Spleen (tissue), 11 donors: ENCODE measurements around the gene DNPH1. TPM values are rescaled to one million over a fixed set of nuclear protein-coding genes. Genes with fewer than 3 reads are reported as not detected.

Experiments
- DNase-seq: peaks from one replicate; pipeline ENCODE4 v3.0.0-alpha.2; 2020
- H3K27ac ChIP-seq, 8 donors: fragments of 200-600 bp; sonication (generic) in 7 of 8; 1 replicate in 4 of 8; 2 replicates in 4 of 8; pipeline versions ENCODE4 v1.5.0 to v1.8.0; 2016 to 2021; ENCODE audit warnings: inconsistent platforms in 4 of 8, mild to moderate bottlenecking in 4 of 8, moderate library complexity in 1 of 8
- H3K27me3 ChIP-seq, 7 donors: fragments of 200-600 bp; sonication (generic) in 6 of 7; replicated peaks in 1 of 7; 1 replicate in 4 of 7; 2 replicates in 3 of 7; pipeline versions ENCODE4 v1.5.0 to v1.8.0; 2016 to 2021; ENCODE audit warnings: inconsistent platforms in 3 of 7, mild to moderate bottlenecking in 1 of 7
- H3K36me3 ChIP-seq, 6 donors: fragments of 200-600 bp; sonication (generic) in 5 of 6; 1 replicate in 4 of 6; 2 replicates in 2 of 6; pipeline versions ENCODE4 v1.5.0 to v1.8.0; 2016 to 2021; ENCODE audit warnings: inconsistent platforms in 2 of 6
- H3K4me1 ChIP-seq, 6 donors: fragments of 200-600 bp; sonication (generic) in 5 of 6; 1 replicate in 3 of 6; 2 replicates in 3 of 6; pipeline versions ENCODE4 v1.5.0 to v1.8.0; 2016 to 2021; ENCODE audit warnings: inconsistent platforms in 3 of 6
- H3K4me3 ChIP-seq, 8 donors: fragments of 200-600 bp; sonication (generic) in 7 of 8; 1 replicate in 4 of 8; 2 replicates in 4 of 8; pipeline versions ENCODE4 v1.5.0 to v1.8.0; 2016 to 2021; ENCODE audit warnings: inconsistent platforms in 4 of 8, mild to moderate bottlenecking in 4 of 8, moderate library complexity in 2 of 8
- H3K9me3 ChIP-seq, 8 donors: fragments of 200-600 bp; sonication (generic) in 7 of 8; 1 replicate in 4 of 8; 2 replicates in 4 of 8; pipeline versions ENCODE4 v1.5.0 to v1.8.0; 2016 to 2021; ENCODE audit warnings: inconsistent platforms in 4 of 8
- CTCF ChIP-seq, 11 experiments: fragments of 200-600 bp in 7 of 11; fragments of 450-650 bp in 4 of 11; sonication (generic) in 4 of 11; IDR thresholded peaks in 8 of 11; conservative IDR thresholded peaks in 3 of 11; 1 replicate in 7 of 11; 2 replicates in 4 of 11; pipeline versions ENCODE4 v1.4.0 to v1.8.0; 2016 to 2021; ENCODE audit warnings: antibody characterized with exemption in 11 of 11, inconsistent platforms in 4 of 11, mild to moderate bottlenecking in 1 of 11
- POLR2A ChIP-seq, 3 donors: fragments of 450-650 bp; IDR thresholded peaks; one replicate each; pipeline ENCODE4 v1.5.1; 2017; ENCODE audit warnings: antibody characterized with exemption in 3 of 3, mild to moderate bottlenecking in 1 of 3
- POLR2AphosphoS5 ChIP-seq, 3 donors: sonication (generic); formaldehyde crosslinking; IDR thresholded peaks; one replicate each; pipeline ENCODE4 v1.5.1; 2017; ENCODE audit warnings: antibody characterized with exemption in 3 of 3
- WGBS, 5 donors: extraction: QIAGEN DNeasy Blood & Tissue Kit in 3 of 5; methylation state at CpG; one replicate each; pipeline versions ENCODE4 v1.1.5 to v1.1.7; 2013 to 2018; 5-methylcytosine and 5-hydroxymethylcytosine counted together
- intact Hi-C: fragments of 100-400 bp; cut with DNase I; formaldehyde crosslinking; loops from one replicate; pipeline ENCODE4 v1.15.0; 2023; ENCODE audit warnings: low total_unique reads
- polyA plus RNA-seq, 3 donors: library from polyadenylated mRNA; stranded (reverse); fragments of 200-250 nt; gene quantifications; one replicate each; pipeline ENCODE4 v1.2.1, GENCODE V29; 2013
- total RNA-seq, 7 donors: library from RNA; depleted of rRNA in 3 of 7; stranded (reverse); fragments of >200 nt in 3 of 7; fragmentation: NEBNext Ultra II Directional in 4 of 7; extraction: Animal tissue kit (Norgen Biotek cat#: 25700) in 4 of 7; gene quantifications; one replicate each; pipeline versions ENCODE4 v1.1.0 to v1.2.1, GENCODE V29; 2016 to 2021
- donor health status: healthy with polysubstance abuse.
- donor health status: DM: no; HTN: no; CAD: no; lungs with moderate emphysema.
- donor health status: DM: no; HTN: no; CAD: no.
- donor health status: Bipolar disorder and iron deficiency.
- donor health status: healthy.
- donor health status: DM: no; HTN: no; CAD: no.
- donor health status: DM: yes; HTN: yes; CAD: no.

The DNPH1 gene
- total and polyA plus RNA-seq, 10 donors, result 33.2 to 201 (median 58.0) TPM

GRCh38 chr6:43274916-43275597, 45.8 kb upstream of the DNPH1 start:
- no peak for DNase-seq
- WGBS, 5 donors, result 4 to 9% (median 5%) methylated on average over 31 to 65 of the region's 65 CpGs
- intact Hi-C loops, result no loop called here
- Histone ChIP-seq H3K4me1 (peaks cover 4 to 41% (median 34%) of the 10 kb centered on the region in 6 donors), H3K4me3 (peak overlapping the region; percentile 22 to 72 (median 38)), H3K27ac (no peak overlapping the region), H3K9me3 (no peaks in the 10 kb centered on the region), H3K27me3 (peaks cover 0 to 59% (median 21%) of the 10 kb centered on the region in 7 donors), H3K36me3 (no peaks in the 10 kb centered on the region)
- TF ChIP-seq POLR2A (IDR thresholded peaks at IDR 0.05), result no peak
- no peak for TF ChIP-seq CTCF (IDR thresholded peaks at IDR 0.05 in 8 of 11, conservative IDR thresholded peaks at IDR 0.05 in 3 of 11)
- no peak for TF ChIP-seq POLR2AphosphoS5 (IDR thresholded peaks at IDR 0.05)

- Histone ChIP-seq H3K27ac (no peak overlapping the region), H3K36me3 (no peaks in the 10 kb centered on the region), H3K9me3 (no peaks in the 10 kb centered on the region), H3K4me1 (peaks cover 6 to 48% (median 41%) of the 10 kb centered on the region in 6 donors), H3K27me3 (peaks cover 0 to 67% (median 26%) of the 10 kb centered on the region in 7 donors), H3K4me3 (peak overlapping the region in 3 of 8 donors; percentile 35 to 72 (median 56))
- no peak for TF ChIP-seq POLR2A (IDR thresholded peaks at IDR 0.05)
- no peak for TF ChIP-seq POLR2AphosphoS5 (IDR thresholded peaks at IDR 0.05)
- TF ChIP-seq CTCF (IDR thresholded peaks at IDR 0.05 in 8 of 11, conservative IDR thresholded peaks at IDR 0.05 in 3 of 11), result no peak
- DNase-seq, result no peak
- intact Hi-C loops, result no loop called here
- 72 to 84% (median 78%) methylated on average over 9 to 10 of the region's 10 CpGs for WGBS, 5 donors
Measured at GRCh38 chr6:43274127-43274915, 45.0 kb upstream of the DNPH1 start.

- TF ChIP-seq POLR2AphosphoS5 (IDR thresholded peaks at IDR 0.05) (no peak), CTCF (IDR thresholded peaks at IDR 0.05 in 8 of 11, conservative IDR thresholded peaks at IDR 0.05 in 3 of 11) (no peak), POLR2A (IDR thresholded peaks at IDR 0.05) (no peak)
- peaks cover 0 to 73% (median 32%) of the 10 kb centered on the region in 7 donors for H3K27me3 ChIP-seq
- 39 to 56% (median 52%) methylated on average over 2 of the region's 2 CpGs for WGBS, 5 donors
Measured at GRCh38 chr6:43273707-43274106, 44.4 kb upstream of the DNPH1 start.

GRCh38 chr6:43271944-43272343, 42.7 kb upstream of the DNPH1 start:
- H3K4me3 ChIP-seq, result no peak overlapping the region
- intact Hi-C loops, result no loop called here
- peaks cover 0 to 69% (median 32%) of the 10 kb centered on the region in 7 donors for H3K27me3 ChIP-seq

More at GRCh38 chr6:43273707-43274106, 44.4 kb upstream of the DNPH1 start:
- no peak overlapping the region for H3K27ac ChIP-seq
- DNase-seq, result no peak
- intact Hi-C loops, result no loop called here
- no peak overlapping the region for H3K4me3 ChIP-seq
- peaks cover 8 to 55% (median 47%) of the 10 kb centered on the region in 6 donors for H3K4me1 ChIP-seq
- H3K36me3 ChIP-seq, result no peaks in the 10 kb centered on the region
- H3K9me3 ChIP-seq, result no peaks in the 10 kb centered on the region

More at GRCh38 chr6:43271944-43272343, 42.7 kb upstream of the DNPH1 start:
- Histone ChIP-seq H3K4me1 (peaks cover 8 to 67% (median 48%) of the 10 kb centered on the region in 6 donors), H3K36me3 (no peaks in the 10 kb centered on the region), H3K27ac (no peak overlapping the region), H3K9me3 (no peaks in the 10 kb centered on the region)
- TF ChIP-seq POLR2AphosphoS5 (IDR thresholded peaks at IDR 0.05) (no peak), CTCF (IDR thresholded peaks at IDR 0.05 in 8 of 11, conservative IDR thresholded peaks at IDR 0.05 in 3 of 11) (no peak), POLR2A (IDR thresholded peaks at IDR 0.05) (no peak)
- no peak for DNase-seq
